Hepatocyte (in vitro differentiated cells): ENCODE measurements around the gene MRPL36. TPM values are rescaled to one million over a fixed set of nuclear protein-coding genes. Genes with fewer than 3 reads are reported as not detected.

Experiments used
- DNase-seq: peaks from one replicate; pipeline ENCODE4 v3.0.0-alpha.2; 2016; ENCODE audit warnings: low spot score
- H2AFZ ChIP-seq: fragments of 200-600 bp; sonication (generic); 2 replicates; pipeline ENCODE4 v1.6.0; 2016; ENCODE audit warnings: antibody characterized with exemption, mild to moderate bottlenecking
- H3K27ac ChIP-seq: fragments of 200-600 bp; sonication (generic); 2 replicates; pipeline ENCODE4 v1.5.1; 2016; ENCODE audit warnings: mild to moderate bottlenecking
- H3K27me3 ChIP-seq: fragments of 200-600 bp; sonication (generic); 2 replicates; pipeline ENCODE4 v1.6.1; 2016
- H3K36me3 ChIP-seq: fragments of 200-600 bp; sonication (generic); replicated peaks from 2 replicates; pipeline ENCODE4 v1.5.1; 2016; ENCODE audit warnings: low read depth; ENCODE audit not compliant: insufficient read depth
- H3K4me1 ChIP-seq: fragments of 200-600 bp; sonication (generic); 2 replicates; pipeline ENCODE4 v1.5.1; 2016; ENCODE audit warnings: mild to moderate bottlenecking, moderate library complexity; ENCODE audit not compliant: insufficient read depth
- H3K4me2 ChIP-seq: fragments of 200-600 bp; sonication (generic); 2 replicates; pipeline ENCODE4 v1.6.0; 2016
- H3K4me3 ChIP-seq: fragments of 200-600 bp; sonication (generic); 2 replicates; pipeline ENCODE4 v1.5.1; 2016; ENCODE audit warnings: mild to moderate bottlenecking
- H3K79me2 ChIP-seq: fragments of 200-600 bp; sonication (generic); 2 replicates; pipeline ENCODE4 v1.6.0; 2017; ENCODE audit warnings: mild to moderate bottlenecking
- H3K9me2 ChIP-seq: fragments of 200-600 bp; sonication (generic); replicated peaks from 2 replicates; pipeline ENCODE4 v1.6.0; 2017; ENCODE audit warnings: mild to moderate bottlenecking; ENCODE audit not compliant: insufficient read depth
- H3K9me3 ChIP-seq: fragments of 200-600 bp; sonication (generic); 2 replicates; pipeline ENCODE4 v1.5.1; 2016; ENCODE audit warnings: low read depth, mild to moderate bottlenecking
- H4K20me1 ChIP-seq: fragments of 200-600 bp; sonication (generic); 2 replicates; pipeline ENCODE4 v1.6.0; 2016; ENCODE audit warnings: mild to moderate bottlenecking; ENCODE audit not compliant: insufficient read depth, poor library complexity, severe bottlenecking
- EZH2 ChIP-seq: fragments of 200-600 bp; sonication (generic); IDR thresholded peaks from 2 replicates; pipeline ENCODE4 v1.6.1; 2016; ENCODE audit warnings: antibody characterized with exemption, mild to moderate bottlenecking, borderline replicate concordance
- EZH2phosphoT487 ChIP-seq: fragments of 200-600 bp; sonication (generic); IDR thresholded peaks from one replicate; pipeline ENCODE4 v1.6.1; 2018; ENCODE audit warnings: antibody characterized with exemption, mild to moderate bottlenecking, low read depth, moderate library complexity; ENCODE audit not compliant: unreplicated experiment, severe bottlenecking
- WGBS: methylation state at CpG from one replicate; pipeline ENCODE4 v1.1.6; 2016; ENCODE audit warnings: low lambda C conversion rate; ENCODE audit errors: missing lambda C conversion rate; 5-methylcytosine and 5-hydroxymethylcytosine counted together
- polyA plus RNA-seq: library from polyadenylated mRNA; unstranded; fragments of >200 nt; fragmentation: Nextera tagmentation; extraction: Ambion mirVana; gene quantifications from 2 replicates; pipeline ENCODE4 v1.2.1, GENCODE V29; 2016
- total RNA-seq: library from RNA; depleted of rRNA; stranded (reverse); fragments of >200 nt; gene quantifications from 2 replicates; pipeline ENCODE4 v1.2.3, GENCODE V29; 2014
- TF ChIP-seq, protein P1 (sequence below): fragments of 200-600 bp; sonication (generic); IDR thresholded peaks from 2 replicates; pipeline ENCODE4 v1.5.1; 2016; ENCODE audit warnings: antibody characterized with exemption, mild to moderate bottlenecking; ENCODE audit not compliant: poor library complexity

MRPL36 gene
- total and polyA plus RNA-seq, 2 experiments from 2014 or later, result 25.6 to 107 TPM

- H4K20me1 ChIP-seq, result no peaks in the 10 kb centered on the region
- H3K27me3 ChIP-seq, result no peaks in the 10 kb centered on the region
- peaks cover 16% of the 10 kb centered on the region for H3K79me2 ChIP-seq
- TF ChIP-seq, protein P1, sequence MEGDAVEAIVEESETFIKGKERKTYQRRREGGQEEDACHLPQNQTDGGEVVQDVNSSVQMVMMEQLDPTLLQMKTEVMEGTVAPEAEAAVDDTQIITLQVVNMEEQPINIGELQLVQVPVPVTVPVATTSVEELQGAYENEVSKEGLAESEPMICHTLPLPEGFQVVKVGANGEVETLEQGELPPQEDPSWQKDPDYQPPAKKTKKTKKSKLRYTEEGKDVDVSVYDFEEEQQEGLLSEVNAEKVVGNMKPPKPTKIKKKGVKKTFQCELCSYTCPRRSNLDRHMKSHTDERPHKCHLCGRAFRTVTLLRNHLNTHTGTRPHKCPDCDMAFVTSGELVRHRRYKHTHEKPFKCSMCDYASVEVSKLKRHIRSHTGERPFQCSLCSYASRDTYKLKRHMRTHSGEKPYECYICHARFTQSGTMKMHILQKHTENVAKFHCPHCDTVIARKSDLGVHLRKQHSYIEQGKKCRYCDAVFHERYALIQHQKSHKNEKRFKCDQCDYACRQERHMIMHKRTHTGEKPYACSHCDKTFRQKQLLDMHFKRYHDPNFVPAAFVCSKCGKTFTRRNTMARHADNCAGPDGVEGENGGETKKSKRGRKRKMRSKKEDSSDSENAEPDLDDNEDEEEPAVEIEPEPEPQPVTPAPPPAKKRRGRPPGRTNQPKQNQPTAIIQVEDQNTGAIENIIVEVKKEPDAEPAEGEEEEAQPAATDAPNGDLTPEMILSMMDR, result no peak
- TF ChIP-seq EZH2phosphoT487 (no peak), EZH2 (no peak)
- no peak overlapping the region for H3K27ac ChIP-seq
- peaks cover 7% of the 10 kb centered on the region for H3K4me1 ChIP-seq
- WGBS, result 88% methylated on average over 11 of the region's 13 CpGs
- H3K4me3 ChIP-seq, result no peak overlapping the region
- no peaks in the 10 kb centered on the region for H3K9me2 ChIP-seq
- DNase-seq, result no peak
- no peaks in the 10 kb centered on the region for H3K36me3 ChIP-seq
- H3K4me2 ChIP-seq, result no peak overlapping the region
- H2AFZ ChIP-seq, result no peak overlapping the region
- H3K9me3 ChIP-seq, result no peaks in the 10 kb centered on the region
These were observed 4.1 kb downstream of the MRPL36 start for GRCh38 chr5:1795506-1795905.

- Histone ChIP-seq H3K4me3 (no peak overlapping the region), H3K27ac (no peak overlapping the region), H3K27me3 (no peaks in the 10 kb centered on the region), H3K9me2 (no peaks in the 10 kb centered on the region), H2AFZ (no peak overlapping the region), H3K4me2 (no peak overlapping the region), H3K9me3 (no peaks in the 10 kb centered on the region), H3K4me1 (peaks cover 7% of the 10 kb centered on the region), H4K20me1 (no peaks in the 10 kb centered on the region), H3K36me3 (no peaks in the 10 kb centered on the region), H3K79me2 (peaks cover 16% of the 10 kb centered on the region)
- DNase-seq, result no peak
- TF ChIP-seq EZH2 (no peak), EZH2phosphoT487 (no peak)
- TF ChIP-seq, protein P1, result no peak
- whole genome bisulfite sequencing, result 89% methylated on average over 17 of the region's 17 CpGs
These were observed 4.7 kb downstream of the MRPL36 start for GRCh38 chr5:1794901-1795290.

GRCh38 chr5:1793966-1794900 is 5.4 kb downstream of the MRPL36 start:
- H3K4me3 ChIP-seq, result no peak overlapping the region
- no peaks in the 10 kb centered on the region for H3K36me3 ChIP-seq
- H4K20me1 ChIP-seq, result no peaks in the 10 kb centered on the region
- no peaks in the 10 kb centered on the region for H3K27me3 ChIP-seq
- no peak overlapping the region for H3K27ac ChIP-seq
- no peak for DNase-seq
- peaks cover 7% of the 10 kb centered on the region for H3K4me1 ChIP-seq
- H3K79me2 ChIP-seq, result peaks cover 13% of the 10 kb centered on the region
- 92% methylated on average over 33 of the region's 33 CpGs for WGBS
- H3K9me2 ChIP-seq, result no peaks in the 10 kb centered on the region
- no peak for TF ChIP-seq EZH2
- no peak for TF ChIP-seq EZH2phosphoT487
- TF ChIP-seq, protein P1, result no peak
- no peak overlapping the region for H2AFZ ChIP-seq
- no peaks in the 10 kb centered on the region for H3K9me3 ChIP-seq
- no peak overlapping the region for H3K4me2 ChIP-seq
